VCaP (cell line): ENCODE data around the gene MORN1.

ENCODE experiments used
- H3K27ac ChIP-seq: fragments of 450-650 bp; 2 replicates; pipeline ENCODE4 v1.5.1; 2017
- TF ChIP-seq, protein P1 (sequence below): fragments of 450-650 bp; conservative IDR thresholded peaks from 2 replicates; pipeline ENCODE4 v1.5.1; 2017; ENCODE audit warnings: mild to moderate bottlenecking, moderate library complexity

The MORN1 gene

DNA sequence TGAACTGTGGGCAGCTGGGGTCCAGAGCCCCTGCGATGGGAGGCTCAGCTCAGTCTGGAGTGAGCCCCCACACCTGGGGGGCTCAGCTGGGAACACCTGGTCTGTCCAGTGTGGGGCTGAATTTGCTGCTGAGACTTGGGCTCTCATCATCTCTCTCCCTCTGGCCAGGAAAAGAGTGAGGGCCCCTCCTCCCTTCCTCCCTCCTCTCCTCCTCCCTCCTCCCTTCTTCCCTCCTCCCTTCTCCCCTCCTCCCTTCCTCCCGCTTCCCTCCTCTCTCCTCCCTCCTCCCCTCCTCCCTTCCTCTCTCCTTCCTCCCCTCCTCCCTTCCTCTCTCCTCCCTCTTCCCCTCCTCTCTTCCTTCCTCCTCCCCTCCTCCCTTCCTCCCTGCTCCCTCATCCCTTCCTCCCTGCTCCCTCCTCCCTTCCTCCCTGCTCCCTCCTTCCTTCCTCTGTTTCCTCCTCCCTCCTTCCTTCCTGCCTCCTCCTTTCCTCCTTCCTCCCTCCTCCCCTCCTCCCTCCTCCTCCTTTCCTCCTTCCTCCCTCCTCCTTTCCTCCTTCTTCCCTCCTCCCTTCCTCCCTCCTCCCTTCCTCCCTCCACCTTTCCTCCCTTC is 44.5 kb upstream of the MORN1 start:
- no peak overlapping the region for H3K27ac ChIP-seq
- TF ChIP-seq, protein P1, sequence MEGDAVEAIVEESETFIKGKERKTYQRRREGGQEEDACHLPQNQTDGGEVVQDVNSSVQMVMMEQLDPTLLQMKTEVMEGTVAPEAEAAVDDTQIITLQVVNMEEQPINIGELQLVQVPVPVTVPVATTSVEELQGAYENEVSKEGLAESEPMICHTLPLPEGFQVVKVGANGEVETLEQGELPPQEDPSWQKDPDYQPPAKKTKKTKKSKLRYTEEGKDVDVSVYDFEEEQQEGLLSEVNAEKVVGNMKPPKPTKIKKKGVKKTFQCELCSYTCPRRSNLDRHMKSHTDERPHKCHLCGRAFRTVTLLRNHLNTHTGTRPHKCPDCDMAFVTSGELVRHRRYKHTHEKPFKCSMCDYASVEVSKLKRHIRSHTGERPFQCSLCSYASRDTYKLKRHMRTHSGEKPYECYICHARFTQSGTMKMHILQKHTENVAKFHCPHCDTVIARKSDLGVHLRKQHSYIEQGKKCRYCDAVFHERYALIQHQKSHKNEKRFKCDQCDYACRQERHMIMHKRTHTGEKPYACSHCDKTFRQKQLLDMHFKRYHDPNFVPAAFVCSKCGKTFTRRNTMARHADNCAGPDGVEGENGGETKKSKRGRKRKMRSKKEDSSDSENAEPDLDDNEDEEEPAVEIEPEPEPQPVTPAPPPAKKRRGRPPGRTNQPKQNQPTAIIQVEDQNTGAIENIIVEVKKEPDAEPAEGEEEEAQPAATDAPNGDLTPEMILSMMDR, result no peak

DNA sequence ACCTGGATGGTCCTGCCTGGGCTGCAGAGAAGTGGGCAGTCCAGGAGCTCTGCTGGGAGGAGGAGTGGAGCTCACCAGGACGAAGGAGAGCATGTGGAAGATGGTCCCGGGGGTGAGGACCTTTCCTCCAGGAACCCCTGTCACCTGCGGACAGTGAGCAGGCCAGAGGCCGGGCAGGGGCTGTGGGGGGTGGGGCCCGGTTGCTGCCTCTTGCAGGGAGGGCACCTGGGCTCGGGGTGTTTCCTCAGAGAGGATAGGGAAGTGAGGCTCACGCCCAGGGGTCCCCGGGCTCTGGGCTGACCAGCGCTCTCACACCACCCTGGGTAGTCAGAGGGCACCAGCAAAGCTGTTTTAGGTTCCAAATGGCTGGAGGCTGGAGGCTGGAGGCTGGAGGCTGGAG is 43.7 kb upstream of the MORN1 start:
- TF ChIP-seq, protein P1, result no peak
- H3K27ac ChIP-seq, result no peak overlapping the region

DNA sequence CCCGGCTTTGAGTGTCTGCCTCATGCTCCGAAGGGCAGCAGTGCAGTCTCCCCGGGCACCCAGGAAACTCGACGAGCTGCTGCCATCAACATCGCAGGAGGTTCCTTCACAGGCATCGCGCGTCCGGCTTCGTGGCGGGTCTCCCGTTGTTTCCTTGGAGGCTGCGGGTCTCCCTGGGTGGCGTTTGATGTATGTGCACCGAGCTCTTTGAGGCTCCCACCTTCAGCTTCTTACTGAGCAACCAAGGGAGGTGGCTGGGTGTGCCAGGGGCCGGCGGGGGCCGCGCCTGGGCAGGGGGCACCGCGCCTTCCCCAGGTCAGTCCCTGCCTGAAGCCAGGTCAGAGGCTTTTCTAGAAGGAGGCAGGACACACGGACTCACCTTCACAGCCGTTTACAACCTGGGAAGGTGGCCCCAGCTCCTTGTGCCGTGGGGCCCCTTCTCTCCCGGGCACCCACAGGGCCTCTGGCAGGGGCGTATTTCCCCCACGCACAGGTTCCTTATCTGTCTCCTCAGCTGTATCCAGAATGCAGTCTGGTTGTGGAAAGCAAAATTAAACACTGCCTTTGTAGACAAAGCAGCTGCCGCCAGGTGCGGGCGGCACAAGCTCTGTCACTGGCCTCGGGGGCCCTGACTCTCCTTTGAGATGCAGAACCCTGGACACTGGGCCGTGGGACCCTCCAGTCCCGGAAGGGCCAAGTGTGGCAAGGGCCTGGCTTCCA is 42.7 kb upstream of the MORN1 start:
- no peak overlapping the region for H3K27ac ChIP-seq

DNA sequence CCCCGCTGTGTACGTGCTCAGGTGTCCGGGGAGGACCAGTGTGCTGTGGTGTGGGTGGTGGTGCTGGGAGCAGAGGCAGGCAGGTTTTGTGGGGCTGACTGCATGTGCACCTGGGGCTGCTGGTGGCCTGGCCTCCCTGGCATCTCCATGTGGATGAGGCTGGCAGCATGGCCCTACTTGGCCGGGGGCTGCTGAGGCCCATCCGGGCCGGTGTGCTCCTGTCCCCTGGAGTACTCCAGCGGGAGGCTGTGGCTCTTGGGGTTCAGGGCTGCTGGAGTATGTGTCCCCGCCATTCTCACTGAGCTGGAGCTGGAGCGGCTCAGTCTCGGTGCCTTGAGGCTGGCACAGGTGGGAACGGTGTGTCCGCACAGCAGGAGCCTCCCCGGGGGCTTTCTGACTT is 41.8 kb upstream of the MORN1 start:
- TF ChIP-seq, protein P1, result no peak
- H3K27ac ChIP-seq, result no peak overlapping the region

More for the DNA sequence above, 42.7 kb upstream of the MORN1 start:
- TF ChIP-seq, protein P1, result no peak

DNA sequence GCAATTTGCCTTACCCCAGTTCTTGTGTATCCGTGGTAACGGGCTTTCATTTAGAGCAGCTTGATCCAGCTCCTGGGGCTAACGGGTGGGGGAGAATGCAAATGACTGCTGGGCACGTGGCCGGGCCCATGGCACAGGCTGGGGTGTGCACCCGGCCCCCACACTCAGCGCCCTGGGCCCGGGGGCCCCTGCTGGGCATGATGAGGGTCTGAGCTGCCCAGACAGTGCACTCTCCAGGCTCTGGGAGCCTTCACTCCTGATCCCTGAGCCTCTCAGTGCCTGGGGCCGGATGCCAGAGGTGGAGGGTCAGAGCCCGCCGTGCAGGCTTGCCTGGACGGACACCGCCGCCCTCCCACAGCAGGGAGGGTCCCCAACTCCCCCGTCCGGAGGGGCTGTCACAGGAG is 41.1 kb upstream of the MORN1 start:
- TF ChIP-seq, protein P1, result no peak
- H3K27ac ChIP-seq, result no peak overlapping the region

DNA sequence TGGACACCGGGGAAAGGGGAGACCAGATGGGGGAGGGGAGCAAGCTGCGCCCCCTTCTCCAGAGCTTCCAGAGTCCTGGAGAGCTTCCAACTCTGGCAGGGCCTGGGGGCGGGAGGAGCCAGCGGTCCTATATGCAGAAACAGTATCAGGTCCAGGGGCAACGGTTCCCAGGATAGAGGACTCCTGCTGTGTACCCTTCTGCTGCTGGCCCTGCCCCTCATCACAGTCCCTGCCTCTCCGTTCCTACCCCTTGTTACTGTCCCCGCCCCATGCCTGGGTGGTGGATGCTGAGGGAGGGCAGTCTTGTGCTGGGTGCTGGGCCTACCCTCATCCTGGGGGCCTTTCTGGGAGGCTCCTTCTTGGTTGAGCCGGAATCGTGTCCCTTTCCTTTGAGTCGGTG is 40.2 kb upstream of the MORN1 start:
- TF ChIP-seq, protein P1, result no peak
- H3K27ac ChIP-seq, result no peak overlapping the region

DNA sequence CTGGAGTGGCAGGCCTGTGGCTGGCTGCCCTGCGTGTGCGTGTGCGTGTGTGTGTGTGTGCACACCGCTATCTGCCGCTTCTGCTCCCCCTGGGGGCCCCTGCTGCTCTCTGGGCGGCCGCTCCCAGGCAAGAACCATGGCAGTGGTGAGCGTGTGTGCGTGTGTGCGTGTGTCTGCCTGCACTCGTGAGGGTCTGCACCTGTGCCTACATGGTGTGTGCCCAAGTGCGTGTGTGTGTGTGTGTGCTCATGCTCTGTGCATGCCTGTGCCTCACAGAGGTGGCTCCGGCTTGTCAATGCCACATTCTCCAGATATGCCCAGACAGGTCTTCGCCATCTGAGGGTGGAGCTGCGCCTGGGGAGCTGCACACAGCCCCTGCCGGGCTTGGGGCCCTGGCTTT is 39.7 kb upstream of the MORN1 start:
- no peak overlapping the region for H3K27ac ChIP-seq
- TF ChIP-seq, protein P1, result no peak
